MM.1S (cell line): ENCODE data around the gene CFAP97D1.

ENCODE experiments used
- EZH2 ChIP-seq: fragments of 300-600 bp; sonication (generic); optimal IDR thresholded peaks from 2 replicates; pipeline ENCODE3; 2017; ENCODE audit warnings: low read depth, mild to moderate bottlenecking, antibody characterized with exemption, low read length, mixed read lengths
- EZH2phosphoT487 ChIP-seq: fragments of 300-600 bp; sonication (generic); IDR thresholded peaks from 2 replicates; pipeline ENCODE4 v1.6.1; 2018; ENCODE audit warnings: antibody characterized with exemption, low read length
- TF ChIP-seq, protein P1 (sequence below): fragments of 300-600 bp; sonication (generic); IDR thresholded peaks from 2 replicates; pipeline ENCODE4 v1.5.1; 2016; ENCODE audit warnings: antibody characterized with exemption, low read length, mixed read lengths

GRCh38 chr17:43810823-43811222, 30.6 kb downstream of the CFAP97D1 start:
- TF ChIP-seq, protein P1, sequence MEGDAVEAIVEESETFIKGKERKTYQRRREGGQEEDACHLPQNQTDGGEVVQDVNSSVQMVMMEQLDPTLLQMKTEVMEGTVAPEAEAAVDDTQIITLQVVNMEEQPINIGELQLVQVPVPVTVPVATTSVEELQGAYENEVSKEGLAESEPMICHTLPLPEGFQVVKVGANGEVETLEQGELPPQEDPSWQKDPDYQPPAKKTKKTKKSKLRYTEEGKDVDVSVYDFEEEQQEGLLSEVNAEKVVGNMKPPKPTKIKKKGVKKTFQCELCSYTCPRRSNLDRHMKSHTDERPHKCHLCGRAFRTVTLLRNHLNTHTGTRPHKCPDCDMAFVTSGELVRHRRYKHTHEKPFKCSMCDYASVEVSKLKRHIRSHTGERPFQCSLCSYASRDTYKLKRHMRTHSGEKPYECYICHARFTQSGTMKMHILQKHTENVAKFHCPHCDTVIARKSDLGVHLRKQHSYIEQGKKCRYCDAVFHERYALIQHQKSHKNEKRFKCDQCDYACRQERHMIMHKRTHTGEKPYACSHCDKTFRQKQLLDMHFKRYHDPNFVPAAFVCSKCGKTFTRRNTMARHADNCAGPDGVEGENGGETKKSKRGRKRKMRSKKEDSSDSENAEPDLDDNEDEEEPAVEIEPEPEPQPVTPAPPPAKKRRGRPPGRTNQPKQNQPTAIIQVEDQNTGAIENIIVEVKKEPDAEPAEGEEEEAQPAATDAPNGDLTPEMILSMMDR, result no peak
- TF ChIP-seq EZH2 (no peak), EZH2phosphoT487 (no peak)
